Stimulated activated naive CD4-positive, alpha-beta T cell (primary cell): ENCODE results near the gene C4orf51.

ENCODE experiments used
- DNase-seq, 6 experiments: peaks; one replicate each; lab custom pipeline; 2025; lab: John Stamatoyannopoulos, UW

Gene C4orf51

GRCh38 chr4:145757188-145757587 lies 77.2 kb downstream of the C4orf51 start:
- DNase-seq: no peak

GRCh38 chr4:145760176-145760575 lies 80.2 kb downstream of the C4orf51 start:
- no peak for DNase-seq

GRCh38 chr4:145760961-145761929 lies 81.3 kb downstream of the C4orf51 start:
- no peak for DNase-seq

- no peak for DNase-seq
These were observed 82.8 kb downstream of the C4orf51 start for GRCh38 chr4:145762719-145763118.

GRCh38 chr4:145763399-145763798 lies 83.5 kb downstream of the C4orf51 start:
- no peak for DNase-seq

GRCh38 chr4:145766273-145766672 lies 86.3 kb downstream of the C4orf51 start:
- no peak for DNase-seq

- no peak for DNase-seq
These were observed 89.6 kb downstream of the C4orf51 start for GRCh38 chr4:145769450-145770037.

- DNase-seq: no peak
These were observed 90.2 kb downstream of the C4orf51 start for GRCh38 chr4:145770124-145770523.

- DNase-seq: no peak
These were observed 92.4 kb downstream of the C4orf51 start for GRCh38 chr4:145772347-145772746.

- no peak for DNase-seq
These were observed 93.8 kb downstream of the C4orf51 start for GRCh38 chr4:145773581-145774234.

- no peak for DNase-seq
These were observed 94.5 kb downstream of the C4orf51 start for GRCh38 chr4:145774473-145774872.

GRCh38 chr4:145775406-145775805 lies 95.5 kb downstream of the C4orf51 start:
- DNase-seq: no peak

- no peak for DNase-seq
These were observed 96.3 kb downstream of the C4orf51 start for GRCh38 chr4:145776208-145776607.

- DNase-seq: no peak
These were observed 99.4 kb downstream of the C4orf51 start for GRCh38 chr4:145779319-145779801.

GRCh38 chr4:145781351-145781750 lies 101.4 kb downstream of the C4orf51 start:
- DNase-seq: no peak
